Activated CD8-positive, alpha-beta T cell treated with anti-CD3 and anti-CD28 coated beads, Interleukin-2, amount 10 ng/mL, durations not matched to agents 7 days and 5 days (primary cell): ENCODE measurements around the gene DBF4B. TPM values are rescaled to one million over a fixed set of nuclear protein-coding genes. Genes with fewer than 3 reads are reported as not detected.

Experiments used
- ATAC-seq: fragments of 150-1000 bp; cut with Tn5 transposase; one replicate; pipeline ENCODE4 v1.10.0; 2021; ENCODE audit warnings: moderate library complexity
- CTCF ChIA-PET: fragments of 350-600 bp; sonication (Branson Sonifier 250); formaldehyde crosslinking; loops from one replicate; lab custom pipeline; 2021; ENCODE audit warnings: antibody characterized with exemption; lab: Charles Lee
- POLR2A ChIA-PET: fragments of 350-600 bp; sonication (Branson Sonifier 250); formaldehyde crosslinking; loops from one replicate; lab custom pipeline; 2021; ENCODE audit warnings: antibody characterized with exemption; lab: Charles Lee
- DNase-seq: peaks from one replicate; pipeline ENCODE4 v3.0.0-alpha.2; 2020
- H3K27ac Mint-ChIP-seq: one replicate; pipeline ENCODE4 v1.8.0; 2021; ENCODE audit warnings: mild to moderate bottlenecking, mixed read lengths
- H3K27me3 Mint-ChIP-seq: one replicate; pipeline ENCODE4 v1.8.0; 2021; ENCODE audit warnings: low read depth, mixed read lengths
- H3K36me3 Mint-ChIP-seq: one replicate; pipeline ENCODE4 v1.8.0; 2021; ENCODE audit warnings: low read depth, mixed read lengths
- H3K4me1 Mint-ChIP-seq: one replicate; pipeline ENCODE4 v1.8.0; 2021; ENCODE audit warnings: low read depth, mixed read lengths
- H3K4me3 Mint-ChIP-seq: one replicate; pipeline ENCODE4 v1.8.0; 2021; ENCODE audit warnings: mild to moderate bottlenecking, mixed read lengths
- H3K9me3 Mint-ChIP-seq: one replicate; pipeline ENCODE4 v1.8.0; 2022; ENCODE audit warnings: mixed read lengths; ENCODE audit not compliant: insufficient read depth
- total RNA-seq, 2 experiments: library from RNA; stranded (reverse); gene quantifications; one replicate each; pipeline ENCODE4 v1.2.3, GENCODE V29; 2021

The DBF4B gene
- total RNA-seq, 2 experiments from 2014 or later: 35.1 to 36.4 TPM

DNA sequence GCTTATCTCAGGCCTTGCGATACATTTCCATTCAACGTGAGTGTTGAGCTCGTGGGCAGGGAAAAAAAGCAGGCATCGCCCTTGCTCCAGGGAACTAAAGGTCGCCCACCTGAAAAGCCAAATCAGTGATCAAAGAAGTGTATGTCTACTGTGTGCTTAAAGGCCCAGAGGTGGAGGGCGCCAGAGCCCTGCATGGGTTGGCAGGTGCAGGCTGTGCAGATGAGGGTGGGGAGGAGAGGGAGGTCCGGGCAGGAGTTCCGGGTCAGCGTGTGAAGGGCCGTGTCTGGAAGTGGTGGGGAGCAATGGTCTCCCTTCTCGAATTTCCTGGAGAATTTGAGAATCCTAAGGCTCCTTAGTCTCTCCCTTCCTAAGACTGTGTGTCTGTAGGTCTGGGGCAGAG is 57.5 kb downstream of the DBF4B start:
- DNase-seq (no peak), ATAC-seq (no peak)
- Mint-ChIP-seq H3K4me1 (peaks cover 18% of the 10 kb centered on the region), H3K4me3 (no peak overlapping the region), H3K27ac (no peak overlapping the region), H3K36me3 (no peaks in the 10 kb centered on the region), H3K27me3 (peaks cover 17% of the 10 kb centered on the region), H3K9me3 (no peaks in the 10 kb centered on the region)
- POLR2A ChIA-PET: interaction anchor here (0.6 kb wide), 1 partner anchor 1141 kb away, joined by 3 read pairs; no protein-coding TSS in a partner anchor
- CTCF ChIA-PET: interaction anchor here (1.5 kb wide), 1 partner anchor 10 kb away, joined by 5 read pairs; no protein-coding TSS in a partner anchor

DNA sequence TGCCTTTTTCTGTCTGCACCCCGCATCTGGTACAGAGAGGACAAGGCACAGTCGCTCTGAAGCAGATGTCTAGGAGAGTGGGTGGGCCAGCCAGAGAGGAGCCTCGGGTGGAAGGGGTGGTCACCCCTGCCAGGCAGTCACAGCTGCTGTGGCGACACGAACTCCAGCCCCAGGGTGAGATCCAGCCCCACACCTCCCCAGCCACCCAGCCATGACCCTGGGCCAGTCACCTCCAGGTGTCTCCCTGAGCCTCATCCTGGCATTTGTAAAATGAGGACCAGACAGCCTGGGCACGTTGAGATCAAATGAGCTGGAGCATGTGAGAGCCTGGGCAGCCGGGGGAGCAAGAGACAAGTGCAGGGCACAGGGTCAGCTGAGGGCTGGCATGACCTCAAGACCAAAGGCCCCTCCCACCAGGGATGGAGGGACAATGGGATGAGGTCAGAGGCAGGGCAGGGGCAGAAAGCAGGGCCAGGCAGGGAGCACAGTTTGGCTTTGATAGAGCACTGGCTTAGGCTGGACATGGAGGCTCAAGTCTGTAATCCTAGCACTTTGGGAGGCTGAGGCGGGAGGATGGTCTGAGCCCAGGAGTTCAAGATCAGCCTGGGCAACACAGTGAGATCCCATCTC is 58.1 kb downstream of the DBF4B start:
- H3K4me3 Mint-ChIP-seq: no peak overlapping the region
- ChIA-PET CTCF (interaction anchor here (1.5 kb wide), 1 partner anchor 9 kb away, joined by 5 read pairs; no protein-coding TSS in a partner anchor), POLR2A (no interaction called here)
- peak overlapping the region; percentile 25 for H3K27ac Mint-ChIP-seq
- peaks cover 18% of the 10 kb centered on the region for H3K4me1 Mint-ChIP-seq
- ATAC-seq (no peak), DNase-seq (no peak)
- H3K36me3 Mint-ChIP-seq: no peaks in the 10 kb centered on the region
- no peaks in the 10 kb centered on the region for H3K9me3 Mint-ChIP-seq
- peaks cover 12% of the 10 kb centered on the region for H3K27me3 Mint-ChIP-seq

GRCh38 chr17:44767493-44767892 is 59.0 kb downstream of the DBF4B start:
- ChIA-PET POLR2A (no interaction called here), CTCF (no interaction called here)
- no peak overlapping the region for H3K27ac Mint-ChIP-seq
- DNase-seq (no peak), ATAC-seq (no peak)
- peaks cover 18% of the 10 kb centered on the region for H3K4me1 Mint-ChIP-seq
- H3K4me3 Mint-ChIP-seq: no peak overlapping the region
- H3K9me3 Mint-ChIP-seq: no peaks in the 10 kb centered on the region
- H3K27me3 Mint-ChIP-seq: peaks cover 12% of the 10 kb centered on the region
- no peaks in the 10 kb centered on the region for H3K36me3 Mint-ChIP-seq

DNA sequence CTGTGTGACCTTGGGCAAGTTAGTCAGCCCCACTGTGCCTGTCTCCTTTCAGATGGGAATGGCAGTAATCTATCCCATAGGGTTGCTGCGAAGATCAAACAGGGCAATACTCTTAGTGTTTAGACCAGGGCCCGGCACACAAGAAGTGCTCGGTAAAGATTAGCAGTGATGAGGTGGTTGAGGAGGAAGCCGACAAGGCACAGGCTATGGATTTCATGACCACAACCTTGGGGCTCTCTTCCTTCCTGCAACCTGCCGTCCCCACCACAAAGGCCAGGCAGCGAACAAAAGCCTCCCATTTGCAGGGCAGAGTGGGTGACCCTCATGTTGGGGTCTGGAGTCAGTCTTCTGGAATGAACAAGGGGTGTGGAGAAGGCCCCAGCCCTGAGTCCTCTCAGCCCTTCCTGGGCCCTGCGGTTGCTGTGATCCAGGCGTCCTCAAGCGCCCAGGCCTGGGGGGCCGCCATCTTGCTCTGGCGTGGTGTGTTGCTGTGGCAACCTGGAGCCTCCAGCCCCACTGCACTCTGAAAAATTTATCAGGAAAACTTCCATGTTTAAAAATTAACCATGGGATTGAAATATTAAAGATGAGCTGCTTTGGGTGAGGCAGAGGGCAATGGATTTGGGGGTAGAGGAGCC is 60.2 kb downstream of the DBF4B start:
- Mint-ChIP-seq H3K27ac (peak overlapping the region; percentile 69), H3K4me3 (peak overlapping the region; percentile 6), H3K36me3 (no peaks in the 10 kb centered on the region), H3K4me1 (peaks cover 18% of the 10 kb centered on the region), H3K9me3 (no peaks in the 10 kb centered on the region), H3K27me3 (peaks cover 11% of the 10 kb centered on the region)
- DNase-seq (peak; percentile 51), ATAC-seq (peak; percentile 69)
- ChIA-PET CTCF (interaction anchor here (1.2 to 3.6 kb wide), 2 partner anchors 11 to 110 kb away, joined by 4 to 13 read pairs; no protein-coding TSS in a partner anchor), POLR2A (no interaction called here)

- no peaks in the 10 kb centered on the region for H3K36me3 Mint-ChIP-seq
- POLR2A ChIA-PET: no interaction called here
- H3K27me3 Mint-ChIP-seq: peaks cover 11% of the 10 kb centered on the region
- DNase-seq: no peak
- CTCF ChIA-PET: interaction anchor here (1.2 to 3.6 kb wide), 2 partner anchors 10 to 109 kb away, joined by 4 to 13 read pairs; no protein-coding TSS in a partner anchor
- peaks cover 18% of the 10 kb centered on the region for H3K4me1 Mint-ChIP-seq
- no peak for ATAC-seq
- no peaks in the 10 kb centered on the region for H3K9me3 Mint-ChIP-seq
- no peak overlapping the region for H3K4me3 Mint-ChIP-seq
- H3K27ac Mint-ChIP-seq: no peak overlapping the region
Measured at GRCh38 chr17:44769230-44769629, 60.8 kb downstream of the DBF4B start.

DNA sequence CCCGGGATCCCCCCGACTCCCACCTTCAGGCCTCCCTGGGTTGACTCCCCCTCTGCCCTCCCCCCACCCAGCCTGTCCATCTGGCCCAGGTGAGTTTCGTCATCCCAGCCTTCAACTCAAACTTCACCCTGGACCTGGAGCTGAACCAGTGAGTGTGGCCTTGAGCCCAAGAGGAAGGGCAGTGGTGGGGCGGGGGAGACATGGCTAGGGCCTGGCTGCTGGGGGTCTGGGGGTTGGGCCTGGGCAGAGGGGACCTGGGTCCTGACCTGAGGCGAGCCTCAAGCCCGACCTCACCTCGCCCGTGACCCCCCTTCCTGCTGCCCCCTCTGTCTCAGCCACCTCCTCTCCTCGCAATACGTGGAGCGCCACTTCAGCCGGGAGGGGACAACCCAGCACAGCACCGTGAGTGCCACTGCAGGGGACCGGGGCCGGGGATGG is 61.2 kb downstream of the DBF4B start:
- POLR2A ChIA-PET: interaction anchor here (1.0 kb wide), 1 partner anchor 97 kb away, joined by 3 read pairs; no protein-coding TSS in a partner anchor

DNA sequence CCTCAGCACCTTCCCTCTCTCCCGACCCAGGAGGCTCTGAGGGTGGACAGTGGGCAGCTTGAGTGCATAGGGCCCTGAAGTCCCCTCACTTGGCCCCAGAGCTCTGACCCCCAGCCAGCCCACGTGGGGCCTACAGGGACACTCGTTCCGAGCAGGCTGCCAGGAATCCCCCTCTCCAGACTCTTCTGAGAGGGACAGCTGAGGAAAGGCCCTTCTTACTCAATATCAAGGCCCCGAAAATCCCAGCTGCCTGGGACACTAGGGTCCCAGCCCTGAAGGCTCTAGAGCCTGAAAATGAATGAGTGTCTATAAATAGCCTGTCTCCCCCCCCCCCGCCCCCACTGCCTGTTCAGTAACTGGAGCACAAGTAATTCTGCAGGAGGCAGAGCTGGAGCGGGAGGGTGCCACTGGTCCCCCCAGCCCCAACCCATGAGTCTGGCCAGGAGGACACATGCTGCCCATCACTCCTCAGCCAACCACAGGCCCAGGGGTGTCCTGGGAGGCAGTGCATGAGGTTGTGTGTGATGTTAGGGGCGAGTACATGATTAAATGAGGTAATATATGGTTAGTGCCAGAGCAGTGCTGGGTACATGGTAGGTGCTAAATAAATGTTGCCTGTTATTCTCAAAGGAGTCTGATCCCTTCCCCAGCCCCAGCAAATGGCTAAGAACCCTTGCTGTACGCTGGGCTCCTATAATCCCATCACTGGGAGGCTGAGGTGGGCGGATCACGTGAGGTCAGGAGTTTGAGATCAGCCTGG is 61.9 kb downstream of the DBF4B start:
- ATAC-seq (no peak), DNase-seq (no peak)
- H3K27ac Mint-ChIP-seq: no peak overlapping the region
- ChIA-PET POLR2A (interaction anchor here (1.0 kb wide), 1 partner anchor 97 kb away, joined by 3 read pairs; no protein-coding TSS in a partner anchor), CTCF (interaction anchor here (0.7 to 3.6 kb wide), 3 partner anchors 9 to 109 kb away, joined by 3 to 13 read pairs (median 3); no protein-coding TSS in a partner anchor)
- H3K36me3 Mint-ChIP-seq: no peaks in the 10 kb centered on the region
- H3K4me3 Mint-ChIP-seq: no peak overlapping the region
- H3K27me3 Mint-ChIP-seq: peaks cover 11% of the 10 kb centered on the region
- peaks cover 22% of the 10 kb centered on the region for H3K4me1 Mint-ChIP-seq
- no peaks in the 10 kb centered on the region for H3K9me3 Mint-ChIP-seq

More for the DNA sequence above, 61.2 kb downstream of the DBF4B start:
- H3K27me3 Mint-ChIP-seq: peaks cover 11% of the 10 kb centered on the region
- no peaks in the 10 kb centered on the region for H3K9me3 Mint-ChIP-seq
- DNase-seq: no peak
- H3K4me3 Mint-ChIP-seq: no peak overlapping the region
- CTCF ChIA-PET: interaction anchor here (3.6 kb wide), 1 partner anchor 10 kb away, joined by 13 read pairs; no protein-coding TSS in a partner anchor
- peaks cover 18% of the 10 kb centered on the region for H3K4me1 Mint-ChIP-seq
- H3K36me3 Mint-ChIP-seq: no peaks in the 10 kb centered on the region
- ATAC-seq: no peak
- H3K27ac Mint-ChIP-seq: no peak overlapping the region

DNA sequence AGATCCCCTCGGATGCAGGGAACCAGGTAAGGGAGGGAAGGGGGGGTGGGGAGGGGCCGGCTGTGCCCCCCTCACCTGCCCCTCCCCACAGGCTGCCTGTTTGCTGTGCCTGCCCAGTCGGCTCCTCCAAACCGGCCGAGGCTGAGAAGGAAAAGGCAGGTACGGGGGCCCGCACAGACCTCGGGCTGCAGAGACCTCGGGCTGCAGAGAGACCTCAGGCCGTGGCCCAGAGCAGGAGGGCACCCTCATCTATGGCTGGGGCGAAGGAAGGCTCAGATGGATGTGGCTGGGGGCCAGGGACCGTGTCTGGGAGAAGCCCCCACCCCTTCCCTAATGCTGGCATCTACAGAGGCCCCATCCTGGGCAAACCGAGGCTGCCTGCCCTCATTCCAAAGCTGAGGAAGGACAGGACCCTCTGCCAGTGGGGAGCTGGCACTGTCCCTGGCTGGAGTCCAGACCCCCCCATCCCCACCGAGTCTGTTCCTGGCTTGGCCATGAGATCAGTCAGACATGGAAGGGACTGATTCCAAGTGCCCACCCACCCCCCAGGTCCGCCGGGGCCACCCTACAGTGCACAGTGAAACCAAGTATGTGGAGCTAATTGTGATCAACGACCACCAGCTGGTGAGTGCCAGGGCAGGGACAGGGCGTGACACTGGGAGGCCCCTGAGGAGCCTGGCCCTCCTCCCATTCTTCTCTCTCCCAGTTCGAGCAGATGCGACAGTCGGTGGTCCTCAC is 64.0 kb downstream of the DBF4B start:
- POLR2A ChIA-PET: no interaction called here
- H3K27ac Mint-ChIP-seq: no peak overlapping the region
- H3K27me3 Mint-ChIP-seq: peaks cover 6% of the 10 kb centered on the region
- CTCF ChIA-PET: interaction anchor here (0.5 to 1.3 kb wide), 4 partner anchors 105 to 1793 kb away, joined by 3 to 5 read pairs (median 3); partner anchors contain the start of gene PTGES3L
- H3K36me3 Mint-ChIP-seq: no peaks in the 10 kb centered on the region
- no peak for ATAC-seq
- peaks cover 25% of the 10 kb centered on the region for H3K4me1 Mint-ChIP-seq
- H3K9me3 Mint-ChIP-seq: no peaks in the 10 kb centered on the region
- no peak for DNase-seq
- H3K4me3 Mint-ChIP-seq: no peak overlapping the region

DNA sequence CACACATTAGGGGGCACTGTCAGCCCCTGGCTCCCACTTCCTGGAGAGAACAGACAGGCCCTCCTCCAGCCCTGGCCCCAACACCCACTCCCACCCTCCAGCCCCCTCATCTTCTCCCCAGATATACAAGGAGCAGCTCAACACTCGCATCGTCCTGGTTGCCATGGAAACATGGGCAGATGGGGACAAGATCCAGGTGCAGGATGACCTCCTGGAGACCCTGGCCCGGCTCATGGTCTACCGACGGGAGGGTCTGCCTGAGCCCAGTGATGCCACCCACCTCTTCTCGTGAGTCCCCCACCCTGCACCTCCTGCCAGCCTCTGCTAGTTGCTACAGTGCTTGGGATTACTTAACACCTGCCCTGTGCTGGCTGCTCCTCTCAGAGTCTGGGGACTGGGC is 64.7 kb downstream of the DBF4B start:
- DNase-seq (no peak), ATAC-seq (no peak)
- Mint-ChIP-seq H3K27ac (no peak overlapping the region), H3K27me3 (peaks cover 6% of the 10 kb centered on the region), H3K4me1 (peaks cover 18% of the 10 kb centered on the region), H3K4me3 (no peak overlapping the region), H3K36me3 (no peaks in the 10 kb centered on the region), H3K9me3 (no peaks in the 10 kb centered on the region)
- ChIA-PET CTCF (interaction anchor here (0.6 to 1.3 kb wide), 3 partner anchors 105 to 327 kb away, joined by 3 to 5 read pairs (median 3); no protein-coding TSS in a partner anchor), POLR2A (no interaction called here)

GRCh38 chr17:44774271-44775135 is 66.0 kb downstream of the DBF4B start:
- DNase-seq (peak; percentile 90), ATAC-seq (peak; percentile 36)
- peak overlapping the region; percentile 72 for H3K27ac Mint-ChIP-seq
- H3K27me3 Mint-ChIP-seq: peaks cover 6% of the 10 kb centered on the region
- H3K9me3 Mint-ChIP-seq: no peaks in the 10 kb centered on the region
- ChIA-PET CTCF (interaction anchor here (0.7 to 2.4 kb wide), 15 partner anchors 11 to 247 kb away, joined by 3 to 50 read pairs (median 4); partner anchors contain the start of gene EFTUD2), POLR2A (no interaction called here)
- peak overlapping the region; percentile 76 for H3K4me3 Mint-ChIP-seq
- no peaks in the 10 kb centered on the region for H3K36me3 Mint-ChIP-seq
- H3K4me1 Mint-ChIP-seq: peaks cover 14% of the 10 kb centered on the region
